IMR-90 (cell line): ENCODE results near the gene SETD2. TPM values are rescaled to one million over a fixed set of nuclear protein-coding genes. Genes with fewer than 3 reads are reported as not detected.

Source experiments
- ATAC-seq: fragments of 200-7000 bp; cut with Tn5 transposase; 2 replicates; pipeline ENCODE4 v1.9.1; 2020; ENCODE audit warnings: low read depth, mild to moderate bottlenecking, moderate library complexity
- BruUV-seq: library from RNA; stranded (reverse); fragments of 400-500 nt; replicated peaks from 2 replicates; lab custom pipeline; 2021; lab: Mats Ljungman, UMichigan
- CTCF ChIA-PET: fragments of 300-600 bp; formaldehyde crosslinking; extraction: SDS; loops from one replicate; lab custom pipeline; 2021; ENCODE audit warnings: antibody characterized with exemption; lab: Yijun Ruan, JAX
- POLR2A ChIA-PET: fragments of 300-600 bp; sonication (Branson Sonifier 250); formaldehyde crosslinking; loops from one replicate; lab custom pipeline; 2022; ENCODE audit warnings: antibody characterized with exemption; ENCODE audit not compliant: unreplicated experiment; lab: Charles Lee
- DNase-seq: peaks from one replicate; pipeline ENCODE4 v3.0.0; 2013
- H2AFZ ChIP-seq: replicated peaks from 2 replicates; pipeline ENCODE3; 2013; ENCODE audit warnings: low read length, mild to moderate bottlenecking; ENCODE audit not compliant: poor library complexity
- H2AK5ac ChIP-seq: 2 replicates; pipeline ENCODE4 v1.6.1; 2013; ENCODE audit warnings: low read depth, low read length, inconsistent platforms
- H2AK9ac ChIP-seq: replicated peaks from 2 replicates; pipeline ENCODE3; 2013; ENCODE audit warnings: mild to moderate bottlenecking, low read depth, low read length, moderate library complexity; ENCODE audit not compliant: poor library complexity
- H2BK120ac ChIP-seq: 2 replicates; pipeline ENCODE4 v1.6.1; 2013; ENCODE audit warnings: low read depth, low read length, inconsistent platforms
- H2BK15ac ChIP-seq: 3 replicates; pipeline ENCODE4 v1.6.1; 2013; ENCODE audit warnings: low read depth, low read length, inconsistent platforms
- H2BK20ac ChIP-seq: 2 replicates; pipeline ENCODE4 v1.6.1; 2013; ENCODE audit warnings: low read depth, mild to moderate bottlenecking, inconsistent platforms, low read length, moderate library complexity
- H2BK5ac ChIP-seq: 2 replicates; pipeline ENCODE4 v1.6.1; 2013; ENCODE audit warnings: mild to moderate bottlenecking, low read depth, low read length, inconsistent platforms; ENCODE audit not compliant: poor library complexity, severe bottlenecking
- H3K14ac ChIP-seq: replicated peaks from 2 replicates; pipeline ENCODE4 v1.6.1; 2013; ENCODE audit warnings: low read depth, low read length, inconsistent platforms
- H3K18ac ChIP-seq: 2 replicates; pipeline ENCODE4 v1.6.1; 2013; ENCODE audit warnings: low read depth, low read length, control low read depth
- H3K23ac ChIP-seq: 2 replicates; pipeline ENCODE4 v1.6.1; 2013; ENCODE audit warnings: low read depth, low read length, inconsistent platforms
- H3K27ac ChIP-seq: 2 replicates; pipeline ENCODE4 v1.5.1; 2013; ENCODE audit warnings: mild to moderate bottlenecking, control low read depth, low read length; ENCODE audit not compliant: insufficient read depth
- H3K27me3 ChIP-seq: 2 replicates; pipeline ENCODE4 v1.6.1; 2013; ENCODE audit warnings: low read length; ENCODE audit not compliant: control insufficient read depth, insufficient read depth
- H3K36me3 ChIP-seq: 2 replicates; pipeline ENCODE4 v1.6.1; 2013; ENCODE audit warnings: low read length, mixed read lengths; ENCODE audit not compliant: control insufficient read depth, insufficient read depth
- H3K4ac ChIP-seq: 2 replicates; pipeline ENCODE4 v1.6.1; 2013; ENCODE audit warnings: low read depth, low read length, inconsistent platforms
- H3K4me1 ChIP-seq: 2 replicates; pipeline ENCODE4 v1.6.1; 2013; ENCODE audit warnings: low read length, mixed read lengths; ENCODE audit not compliant: control insufficient read depth, insufficient read depth
- H3K4me2 ChIP-seq: 2 replicates; pipeline ENCODE4 v1.6.1; 2013; ENCODE audit warnings: low read depth, mild to moderate bottlenecking, control low read depth, low read length, moderate library complexity
- H3K4me3 ChIP-seq: 2 replicates; pipeline ENCODE4 v1.5.1; 2013; ENCODE audit warnings: low read depth, mild to moderate bottlenecking, control low read depth, low read length, moderate library complexity; ENCODE audit not compliant: insufficient read depth
- H3K56ac ChIP-seq: 2 replicates; pipeline ENCODE4 v1.6.1; 2013; ENCODE audit warnings: low read length, inconsistent platforms; ENCODE audit not compliant: insufficient read depth; ENCODE audit errors: extremely low read depth
- H3K79me1 ChIP-seq, 2 experiments: 2 replicates each; pipeline ENCODE4 v1.6.1; 2013; ENCODE audit warnings: low read length in 2 of 2, inconsistent platforms in 1 of 2, low read depth in 1 of 2
- H3K9ac ChIP-seq: 2 replicates; pipeline ENCODE4 v1.6.1; 2013; ENCODE audit warnings: low read depth, low read length, control low read depth
- H3K9me1 ChIP-seq: 2 replicates; pipeline ENCODE4 v1.6.1; 2013; ENCODE audit warnings: low read length, inconsistent platforms; ENCODE audit not compliant: insufficient read depth
- H3K9me3 ChIP-seq: 2 replicates; pipeline ENCODE4 v1.6.1; 2013; ENCODE audit warnings: low read length; ENCODE audit not compliant: control insufficient read depth, insufficient read depth
- H4K20me1 ChIP-seq: 2 replicates; pipeline ENCODE4 v1.6.1; 2013; ENCODE audit warnings: low read length, inconsistent platforms; ENCODE audit not compliant: insufficient read depth
- H4K5ac ChIP-seq: 2 replicates; pipeline ENCODE4 v1.6.1; 2013; ENCODE audit warnings: mild to moderate bottlenecking, low read depth, low read length, control low read depth
- H4K8ac ChIP-seq, 2 experiments: 2 replicates each; pipeline ENCODE4 v1.6.1; 2013; ENCODE audit warnings: low read depth in 2 of 2, low read length in 2 of 2, control low read depth in 1 of 2, inconsistent platforms in 1 of 2
- H4K91ac ChIP-seq: 2 replicates; pipeline ENCODE4 v1.6.1; 2013; ENCODE audit warnings: low read depth, low read length, inconsistent platforms; ENCODE audit not compliant: insufficient read depth
- BHLHE40 ChIP-seq: fragments of 150-350 bp; IDR thresholded peaks from 2 replicates; pipeline ENCODE4 v1.6.1; 2016; ENCODE audit warnings: mild to moderate bottlenecking, low read depth, low read length
- CEBPB ChIP-seq: IDR thresholded peaks from 2 replicates; pipeline ENCODE4 v1.6.1; 2012; ENCODE audit warnings: low read depth, low read length, improper control_type of control experiment
- CHD1 ChIP-seq: IDR thresholded peaks from 2 replicates; pipeline ENCODE4 v1.6.1; 2012; ENCODE audit warnings: low read depth, low read length, improper control_type of control experiment
- CTCF ChIP-seq: conservative IDR thresholded peaks from 2 replicates; pipeline ENCODE4 v1.5.1; 2012; ENCODE audit warnings: mild to moderate bottlenecking, low read depth, low read length, improper control_type of control experiment
- FOS ChIP-seq: fragments of 150-350 bp; IDR thresholded peaks from 2 replicates; pipeline ENCODE4 v1.6.1; 2016; ENCODE audit warnings: low read depth, low read length
- MAZ ChIP-seq: IDR thresholded peaks from 2 replicates; pipeline ENCODE4 v1.6.1; 2012; ENCODE audit warnings: low read depth, mild to moderate bottlenecking, low read length, improper control_type of control experiment, moderate library complexity, borderline replicate concordance
- POLR2A ChIP-seq: IDR thresholded peaks from 2 replicates; pipeline ENCODE4 v1.6.1; 2012; ENCODE audit warnings: mild to moderate bottlenecking, low read depth, low read length
- RCOR1 ChIP-seq: IDR thresholded peaks from 2 replicates; pipeline ENCODE4 v1.6.1; 2012; ENCODE audit warnings: mild to moderate bottlenecking, low read length, improper control_type of control experiment; ENCODE audit not compliant: insufficient replicate concordance
- RFX5 ChIP-seq: IDR thresholded peaks from 2 replicates; pipeline ENCODE4 v1.8.0; 2012; ENCODE audit warnings: low read depth, mild to moderate bottlenecking, low read length, moderate library complexity
- SMC3 ChIP-seq: fragments of 150-350 bp; IDR thresholded peaks from 2 replicates; pipeline ENCODE4 v1.6.1; 2016; ENCODE audit warnings: low read depth, mild to moderate bottlenecking, antibody characterized with exemption, low read length, moderate library complexity
- WGBS, 2 experiments: methylation state at CpG; one replicate each; pipeline versions ENCODE4 v1.1.5 to v1.1.7; 2013; ENCODE audit warnings: missing lambda C conversion rate in 2 of 2; ENCODE audit not compliant: insufficient read length in 1 of 2; ENCODE audit errors: extremely low coverage in 2 of 2; 5-methylcytosine and 5-hydroxymethylcytosine counted together
- dilution Hi-C: fragments of 300-500 bp; cut with HindIII; formaldehyde crosslinking; loops from one replicate; pipeline ENCODE4 v1.14.3; 2018; ENCODE audit warnings: low sequenced_read_pairs; ENCODE audit not compliant: unreplicated experiment
- in situ Hi-C: fragments of 300-500 bp; cut with MboI; formaldehyde crosslinking; loops from 3 replicates; pipeline ENCODE4 v1.14.3; 2019; ENCODE audit warnings: low sequenced_read_pairs, inconsistent platforms, mixed read lengths
- intact Hi-C: fragments of 100-400 bp; cut with micrococcal nuclease; formaldehyde crosslinking; loops from 2 replicates; pipeline ENCODE4 v1.10.0; 2022
- polyA plus RNA-seq, 3 experiments: library from polyadenylated mRNA; depleted of rRNA; stranded (reverse); fragments of >200 nt; gene quantifications; 2 replicates each; pipeline ENCODE4 v1.2.3, GENCODE V29; 2012; ENCODE audit warnings: low replicate concordance in 1 of 3
- total RNA-seq: library from RNA; depleted of rRNA; stranded (reverse); fragments of >200 nt; gene quantifications from 2 replicates; pipeline ENCODE4 v1.2.3, GENCODE V29; 2012
- TF ChIP-seq, protein P1 (sequence below): fragments of 150-350 bp; IDR thresholded peaks from 2 replicates; pipeline ENCODE4 v1.6.1; 2016; ENCODE audit warnings: low read depth, mild to moderate bottlenecking, low read length, moderate library complexity, borderline replicate concordance

The SETD2 gene
- total and polyA plus RNA-seq, 2 of the 4 experiments (the other 2 are of a cell fraction), result 18.3 to 20.1 TPM

- TF ChIP-seq, protein P1, sequence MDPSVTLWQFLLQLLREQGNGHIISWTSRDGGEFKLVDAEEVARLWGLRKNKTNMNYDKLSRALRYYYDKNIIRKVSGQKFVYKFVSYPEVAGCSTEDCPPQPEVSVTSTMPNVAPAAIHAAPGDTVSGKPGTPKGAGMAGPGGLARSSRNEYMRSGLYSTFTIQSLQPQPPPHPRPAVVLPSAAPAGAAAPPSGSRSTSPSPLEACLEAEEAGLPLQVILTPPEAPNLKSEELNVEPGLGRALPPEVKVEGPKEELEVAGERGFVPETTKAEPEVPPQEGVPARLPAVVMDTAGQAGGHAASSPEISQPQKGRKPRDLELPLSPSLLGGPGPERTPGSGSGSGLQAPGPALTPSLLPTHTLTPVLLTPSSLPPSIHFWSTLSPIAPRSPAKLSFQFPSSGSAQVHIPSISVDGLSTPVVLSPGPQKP, result no peak
These were observed 525 bp downstream of the SETD2 start (continued) for GRCh38 chr3:47163169-47164006.

DNA sequence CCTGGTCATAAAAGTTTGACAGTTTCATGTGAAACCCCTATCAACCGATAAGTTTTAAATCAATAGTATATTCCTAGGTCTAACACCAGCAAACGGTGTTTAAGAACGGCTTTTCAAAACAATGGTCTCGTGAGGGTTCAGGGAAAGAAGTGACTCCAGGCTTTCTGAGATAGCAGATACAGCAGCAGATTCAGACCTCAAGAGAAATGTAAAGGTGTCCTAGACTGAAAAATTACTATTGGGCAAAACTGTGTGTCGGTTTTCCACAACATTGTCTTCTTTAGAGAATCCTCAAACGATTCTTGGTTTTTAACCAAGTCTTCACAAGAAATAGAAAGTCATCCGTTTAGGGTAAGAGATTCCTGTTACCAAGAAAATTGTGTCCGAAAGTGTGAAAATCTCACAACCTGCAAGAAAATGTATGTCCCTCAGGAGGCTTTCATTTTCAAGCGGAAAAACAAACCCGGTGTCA lies 1.2 kb downstream of the SETD2 start:
- Histone ChIP-seq H2BK20ac (no peak overlapping the region), H2BK120ac (0 out of 2 replicates have a peak overlapping the region, but pooled peaks have one; percentile 11), H3K56ac (peak overlapping the region; percentile 85), H2AFZ (peak overlapping the region; percentile 89), H3K23ac (peak overlapping the region; percentile 72), H4K91ac (no peak overlapping the region), H2BK5ac (peak overlapping the region; percentile 46), H3K27me3 (no peaks in the 10 kb centered on the region), H4K20me1 (peaks cover 59% of the 10 kb centered on the region), H4K5ac (peak overlapping the region; percentile 90), H3K79me1 (peaks cover 11 to 51% of the 10 kb centered on the region in 2 experiments; a peak in 3 of 4 replicates), H3K27ac (peak overlapping the region; percentile 85), H4K8ac (peak overlapping the region; percentile 64 to 86), H3K9ac (peak overlapping the region; percentile 93), H3K4me1 (peaks cover 6% of the 10 kb centered on the region), H3K4ac (peak overlapping the region; percentile 83), H3K36me3 (no peaks in the 10 kb centered on the region), H3K14ac (peak overlapping the region; percentile 93), H3K9me1 (peaks cover 16% of the 10 kb centered on the region), H2AK5ac (peak overlapping the region; percentile 35; the same call in 1 of the 2 replicates), H2BK15ac (no peak overlapping the region), H3K4me2 (peak overlapping the region; percentile 99), H3K9me3 (no peaks in the 10 kb centered on the region), H3K18ac (peak overlapping the region; percentile 2; the same call in 1 of the 2 replicates), H3K4me3 (peak overlapping the region; percentile 85), H2AK9ac (peak overlapping the region; percentile 94)
- ATAC-seq (no peak), DNase-seq (peak; percentile 16)
- TSS peak; percentile 34 for BruUV-seq
- 0% methylated on average over 3 of the region's 10 CpGs; no CpG with 5 or more reads in 1 of the 2 experiments for WGBS, 2 experiments
- POLR2A ChIA-PET, result no interaction called here
- dilution Hi-C loops (no loop called here), intact Hi-C loops (loop anchor here (5.0 to 10.0 kb wide), 2 partner anchors 135 to 228 kb away; no protein-coding TSS in a partner anchor), in situ Hi-C loops (no loop called here)
- CTCF ChIA-PET, result interaction anchor here (0.6 kb wide), 2 partner anchors 18 to 69 kb away, joined by 3 read pairs; no protein-coding TSS in a partner anchor
- TF ChIP-seq RFX5, result no peak
- no peak for TF ChIP-seq CHD1
- no peak for TF ChIP-seq MAZ
- no peak for TF ChIP-seq POLR2A
- TF ChIP-seq FOS, result no peak
- no peak for TF ChIP-seq CEBPB
- TF ChIP-seq RCOR1, result no peak
- TF ChIP-seq BHLHE40, result no peak; the same call in 1 of the 2 replicates
- TF ChIP-seq CTCF, result no peak
- TF ChIP-seq SMC3, result no peak
